Heart left ventricle (tissue), 13 donors: ENCODE results near the gene PRR22.

Source experiments
- CTCF ChIP-seq, 12 donors: fragments of 200-600 bp; sonication (generic) in 4 of 12; IDR thresholded peaks; one replicate each; pipeline versions ENCODE4 v1.5.0 to v1.8.0; 2018 to 2022; ENCODE audit warnings: antibody characterized with exemption in 12 of 12, mild to moderate bottlenecking in 5 of 12
- POLR2A ChIP-seq, 2 donors: fragments of 450-650 bp; IDR thresholded peaks; one replicate each; pipeline ENCODE4 v1.6.1; 2017; ENCODE audit warnings: antibody characterized with exemption in 2 of 2, mild to moderate bottlenecking in 2 of 2, moderate library complexity in 2 of 2
- donor health status: ischemic (EF 13 %, LVEDD 7.1; RV severe dilation, severe dysfunction).
- donor health status: DM: no; HTN: yes; CAD: no.
- donor health status: DM: no; HTN: no; CAD: no.
- donor health status: ischemic (EF 25% LVEDD 6.9; RV normal size, moderate dysfunction).
- donor health status: ischemic (EF 25% LVEDD 5.7; RV mildly dilated, moderate dysfunction).
- donor health status: ischemic (EF 35%, LVEDD 5.7; RV mildly dilated, moderate dysfunction).
- donor health status: nonischemic (EF 11% LVEDD 7.7; RV severe dilation, severe dysfunction).
- donor health status: DM: yes; HTN: yes; CAD: no.
- donor health status: PGD.
- donor health status: ischemic (EF 29% LVEDD 5.4; RV normal size, mild dysfunction).
- donor health status: nonischemic (EF 23%, LVEDD 6.1; RV moderate dilation, normal function).

GRCh38 chr19:5800361-5801270, 16.1 kb upstream of the PRR22 start:
- TF ChIP-seq CTCF (IDR thresholded peaks at IDR 0.05) (no peak), POLR2A (IDR thresholded peaks at IDR 0.05) (no peak)
